Activated CD4-positive, alpha-beta T cell treated with anti-CD3 and anti-CD28 coated beads, Interleukin-2, amount 10 ng/mL, durations not matched to agents 7 days and 5 days (primary cell): Measurements from ENCODE around the gene ADGRG3. TPM values are rescaled to one million over a fixed set of nuclear protein-coding genes. Genes with fewer than 3 reads are reported as not detected.
A peak's percentile ranks its signal among the peaks of the same experiment; 100 is the strongest.

ENCODE experiments used
- CTCF ChIA-PET: fragments of 350-600 bp; sonication (Branson Sonifier 250); formaldehyde crosslinking; loops from one replicate; lab custom pipeline; 2021; ENCODE audit warnings: antibody characterized with exemption; lab: Charles Lee
- POLR2A ChIA-PET: fragments of 350-600 bp; sonication (Branson Sonifier 250); formaldehyde crosslinking; loops from one replicate; lab custom pipeline; 2021; ENCODE audit warnings: antibody characterized with exemption; lab: Charles Lee
- DNase-seq: peaks from one replicate; pipeline ENCODE4 v3.0.0-alpha.2; 2020
- H3K27ac Mint-ChIP-seq: one replicate; pipeline ENCODE4 v1.8.0; 2021; ENCODE audit warnings: mild to moderate bottlenecking, moderate library complexity, mixed read lengths
- H3K27me3 Mint-ChIP-seq: one replicate; pipeline ENCODE4 v1.8.0; 2021; ENCODE audit warnings: mixed read lengths
- H3K36me3 Mint-ChIP-seq: one replicate; pipeline ENCODE4 v1.8.0; 2021; ENCODE audit warnings: low read depth, mixed read lengths
- H3K4me1 Mint-ChIP-seq: one replicate; pipeline ENCODE4 v1.8.0; 2021; ENCODE audit warnings: mixed read lengths
- H3K4me3 Mint-ChIP-seq: one replicate; pipeline ENCODE4 v1.8.0; 2021; ENCODE audit warnings: mild to moderate bottlenecking, moderate library complexity, mixed read lengths
- H3K9me3 Mint-ChIP-seq: one replicate; pipeline ENCODE4 v1.8.0; 2021; ENCODE audit warnings: mixed read lengths
- total RNA-seq, 2 experiments: library from RNA; stranded (reverse); gene quantifications; one replicate each; pipeline ENCODE4 v1.2.3, GENCODE V29; 2021

The ADGRG3 gene
- total RNA-seq, 2 experiments from 2014 or later = not detected

DNA sequence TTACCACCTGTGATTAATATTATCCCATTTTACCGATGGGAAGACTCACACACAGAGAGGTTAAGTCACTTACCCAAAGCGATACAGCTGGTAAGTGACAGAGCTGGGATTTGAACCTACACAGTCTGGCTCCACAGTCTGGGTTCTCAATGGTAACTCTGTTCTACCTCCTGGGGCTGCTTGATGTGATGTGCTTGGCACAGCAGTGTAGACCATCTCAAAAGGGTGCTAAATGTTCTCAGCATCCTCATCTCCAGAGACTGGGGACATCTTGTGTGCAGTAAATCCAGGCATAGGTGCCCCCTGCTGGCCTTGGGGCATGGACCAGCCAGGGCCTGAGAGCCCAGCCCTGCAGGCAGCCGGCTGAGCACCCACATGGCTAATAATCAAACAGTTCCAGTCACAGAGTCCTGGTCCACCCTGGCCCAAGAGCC, 52.1 kb downstream of the ADGRG3 start:
- H3K4me1 Mint-ChIP-seq = no peaks in the 10 kb centered on the region
- peak; percentile 67 for DNase-seq
- no peaks in the 10 kb centered on the region for H3K9me3 Mint-ChIP-seq
- H3K4me3 Mint-ChIP-seq = no peak overlapping the region
- no peak overlapping the region for H3K27ac Mint-ChIP-seq
- POLR2A ChIA-PET = no interaction called here
- H3K36me3 Mint-ChIP-seq = no peaks in the 10 kb centered on the region
- CTCF ChIA-PET = no interaction called here
- H3K27me3 Mint-ChIP-seq = no peaks in the 10 kb centered on the region

GRCh38 chr16:57721356-57722209, 53.5 kb downstream of the ADGRG3 start:
- H3K36me3 Mint-ChIP-seq = no peaks in the 10 kb centered on the region
- H3K4me1 Mint-ChIP-seq = no peaks in the 10 kb centered on the region
- POLR2A ChIA-PET = no interaction called here
- CTCF ChIA-PET = interaction anchor here (0.8 kb wide), 1 partner anchor 9 kb away, joined by 3 read pairs; no protein-coding TSS in a partner anchor
- no peaks in the 10 kb centered on the region for H3K27me3 Mint-ChIP-seq
- H3K4me3 Mint-ChIP-seq = no peak overlapping the region
- no peak for DNase-seq
- no peak overlapping the region for H3K27ac Mint-ChIP-seq
- H3K9me3 Mint-ChIP-seq = no peaks in the 10 kb centered on the region

DNA sequence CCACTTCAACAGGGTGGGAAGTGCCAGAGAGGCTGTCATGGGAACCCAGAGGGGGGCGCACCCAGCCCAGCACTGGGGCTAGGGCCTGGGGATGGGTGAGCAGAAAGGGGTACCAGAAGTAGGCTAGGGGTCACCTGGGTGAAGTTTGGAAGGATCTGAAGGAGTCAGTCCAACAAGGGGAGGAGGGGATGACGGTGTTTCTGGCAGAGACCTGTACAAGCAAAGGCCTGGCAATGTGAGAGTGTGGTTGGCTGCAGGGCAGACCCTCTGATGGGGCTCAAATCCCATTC, 54.0 kb downstream of the ADGRG3 start:
- H3K27me3 Mint-ChIP-seq = no peaks in the 10 kb centered on the region
- H3K27ac Mint-ChIP-seq = no peak overlapping the region
- ChIA-PET CTCF (interaction anchor here (1.2 kb wide), 1 partner anchor 15 kb away, joined by 4 read pairs; no protein-coding TSS in a partner anchor), POLR2A (no interaction called here)
- no peaks in the 10 kb centered on the region for H3K9me3 Mint-ChIP-seq
- H3K36me3 Mint-ChIP-seq = no peaks in the 10 kb centered on the region
- no peaks in the 10 kb centered on the region for H3K4me1 Mint-ChIP-seq
- DNase-seq = no peak
- no peak overlapping the region for H3K4me3 Mint-ChIP-seq

DNA sequence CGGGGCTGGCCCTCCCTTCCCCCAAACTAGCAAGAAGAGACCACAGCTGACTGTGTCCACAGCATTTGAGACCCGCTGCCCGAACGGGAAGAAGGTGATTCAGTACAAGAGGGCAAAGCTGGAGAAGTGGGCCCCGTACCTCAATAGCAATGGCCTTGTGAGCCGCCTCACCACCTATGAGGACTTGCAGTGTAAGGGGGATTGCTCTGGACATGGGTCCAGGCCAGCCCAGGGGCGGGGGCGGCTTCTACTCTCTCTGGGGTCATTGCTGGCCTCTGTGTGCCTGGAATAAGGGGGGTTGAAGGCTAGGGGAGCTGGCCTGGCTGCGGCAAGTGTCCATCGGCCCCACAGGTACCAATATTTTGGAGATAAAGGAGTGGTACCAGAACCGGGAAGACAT, 54.5 kb downstream of the ADGRG3 start:
- no peak for DNase-seq
- Mint-ChIP-seq H3K27ac (no peak overlapping the region), H3K36me3 (no peaks in the 10 kb centered on the region), H3K27me3 (no peaks in the 10 kb centered on the region), H3K4me1 (no peaks in the 10 kb centered on the region), H3K4me3 (no peak overlapping the region), H3K9me3 (no peaks in the 10 kb centered on the region)
- ChIA-PET POLR2A (no interaction called here), CTCF (interaction anchor here (1.0 to 1.2 kb wide), 2 partner anchors 14 to 146 kb away, joined by 3 to 4 read pairs; no protein-coding TSS in a partner anchor)

DNA sequence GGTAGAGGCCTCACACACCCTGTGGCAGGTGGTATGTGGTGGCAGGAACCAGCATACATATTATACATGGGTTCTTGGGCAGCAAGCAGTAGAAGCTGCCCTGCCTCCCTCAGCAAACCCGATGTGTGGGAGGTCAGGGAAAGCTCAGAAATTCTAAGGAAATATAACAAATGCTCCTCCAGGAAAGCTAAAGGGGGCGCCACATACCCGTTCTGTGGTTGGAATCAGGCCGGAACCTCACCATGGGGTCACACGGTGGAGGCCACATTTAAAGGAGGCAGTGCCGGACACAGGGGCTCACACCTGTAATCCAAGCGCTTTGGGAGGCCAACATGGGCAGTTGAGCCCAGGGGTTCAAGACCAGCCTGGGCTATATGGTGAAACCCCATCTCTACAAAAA, 55.1 kb downstream of the ADGRG3 start:
- ChIA-PET CTCF (interaction anchor here (1.0 to 1.2 kb wide), 2 partner anchors 14 to 146 kb away, joined by 3 to 4 read pairs; no protein-coding TSS in a partner anchor), POLR2A (no interaction called here)
- no peak overlapping the region for H3K4me3 Mint-ChIP-seq
- no peaks in the 10 kb centered on the region for H3K36me3 Mint-ChIP-seq
- no peaks in the 10 kb centered on the region for H3K27me3 Mint-ChIP-seq
- no peaks in the 10 kb centered on the region for H3K9me3 Mint-ChIP-seq
- DNase-seq = no peak
- H3K4me1 Mint-ChIP-seq = no peaks in the 10 kb centered on the region
- H3K27ac Mint-ChIP-seq = no peak overlapping the region

- ChIA-PET POLR2A (no interaction called here), CTCF (no interaction called here)
- DNase-seq = no peak
- Mint-ChIP-seq H3K4me1 (no peaks in the 10 kb centered on the region), H3K27me3 (no peaks in the 10 kb centered on the region), H3K4me3 (no peak overlapping the region), H3K9me3 (no peaks in the 10 kb centered on the region), H3K27ac (no peak overlapping the region), H3K36me3 (no peaks in the 10 kb centered on the region)
These were observed 56.4 kb downstream of the ADGRG3 start for GRCh38 chr16:57724531-57724930.

DNA sequence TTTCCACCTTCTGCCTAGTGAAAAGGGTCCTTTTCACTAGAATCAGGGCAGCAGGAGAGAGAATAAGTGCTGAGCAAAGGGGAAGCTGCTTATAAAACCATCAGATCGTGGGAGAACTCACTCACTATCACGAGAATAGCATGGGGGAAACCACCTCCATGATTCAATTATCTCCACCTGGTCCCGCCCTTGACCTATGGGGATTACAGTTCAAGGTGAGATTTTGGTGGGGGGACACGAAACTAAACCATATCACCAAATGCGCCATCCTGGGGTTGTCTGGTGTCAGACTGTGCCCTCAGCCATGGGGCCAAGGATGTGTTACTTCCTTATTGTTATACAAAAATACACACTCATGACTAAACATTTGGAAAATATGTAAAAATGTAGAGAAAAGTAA, 57.0 kb downstream of the ADGRG3 start:
- Mint-ChIP-seq H3K4me3 (no peak overlapping the region), H3K27me3 (no peaks in the 10 kb centered on the region), H3K27ac (no peak overlapping the region), H3K4me1 (no peaks in the 10 kb centered on the region), H3K9me3 (no peaks in the 10 kb centered on the region), H3K36me3 (no peaks in the 10 kb centered on the region)
- POLR2A ChIA-PET = no interaction called here
- DNase-seq = no peak
- CTCF ChIA-PET = no interaction called here

DNA sequence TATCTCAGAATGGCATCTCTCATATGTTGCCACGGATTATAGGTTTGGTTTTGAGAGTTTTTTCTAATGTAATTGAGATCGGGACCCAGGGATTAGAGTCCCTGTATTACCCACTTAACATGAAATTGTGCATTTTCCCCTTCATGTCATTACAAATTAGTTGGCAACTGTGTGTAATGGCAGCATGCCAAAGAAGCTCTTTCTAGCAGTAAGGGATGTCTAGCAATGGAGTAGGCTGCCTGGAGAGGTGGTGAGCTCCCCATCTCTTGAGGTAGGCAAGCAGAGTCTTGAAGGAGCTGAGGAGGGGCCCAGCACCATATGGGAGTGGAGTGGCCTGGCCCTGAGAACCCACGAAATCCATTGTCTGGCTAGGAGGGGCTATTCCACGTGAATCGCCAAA, 57.4 kb downstream of the ADGRG3 start:
- H3K27me3 Mint-ChIP-seq = no peaks in the 10 kb centered on the region
- no peak overlapping the region for H3K27ac Mint-ChIP-seq
- H3K4me1 Mint-ChIP-seq = no peaks in the 10 kb centered on the region
- no peak overlapping the region for H3K4me3 Mint-ChIP-seq
- POLR2A ChIA-PET = interaction anchor here (0.7 kb wide), 1 partner anchor 23 kb away, joined by 4 read pairs; no protein-coding TSS in a partner anchor
- CTCF ChIA-PET = interaction anchor here (3.0 kb wide), 1 partner anchor 11 kb away, joined by 14 read pairs; the partner anchor contains the start of gene KATNB1
- DNase-seq = no peak
- H3K9me3 Mint-ChIP-seq = no peaks in the 10 kb centered on the region
- H3K36me3 Mint-ChIP-seq = no peaks in the 10 kb centered on the region

DNA sequence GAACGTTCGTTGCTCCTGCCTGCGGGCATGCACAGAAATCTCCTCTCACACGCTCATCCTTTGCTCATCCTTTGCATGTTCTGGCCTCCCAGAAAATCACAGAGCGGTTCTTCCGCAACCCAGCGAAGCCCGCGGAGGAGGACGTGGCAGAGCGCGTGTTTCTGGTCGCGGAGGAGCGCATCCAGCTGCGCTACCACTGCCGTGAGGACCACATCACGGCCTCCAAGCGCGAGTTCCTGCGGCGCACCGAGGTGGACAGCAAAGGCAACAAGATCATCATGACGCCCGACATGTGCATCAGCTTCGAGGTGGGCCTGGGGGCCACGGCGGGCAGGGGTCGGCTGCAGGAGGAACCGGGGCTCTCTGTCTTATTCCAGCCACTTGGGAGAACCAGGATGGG, 57.9 kb downstream of the ADGRG3 start:
- H3K4me3 Mint-ChIP-seq = no peak overlapping the region
- no peak for DNase-seq
- H3K27me3 Mint-ChIP-seq = no peaks in the 10 kb centered on the region
- H3K36me3 Mint-ChIP-seq = no peaks in the 10 kb centered on the region
- no peaks in the 10 kb centered on the region for H3K4me1 Mint-ChIP-seq
- H3K9me3 Mint-ChIP-seq = no peaks in the 10 kb centered on the region
- H3K27ac Mint-ChIP-seq = no peak overlapping the region
- POLR2A ChIA-PET = interaction anchor here (0.7 kb wide), 1 partner anchor 23 kb away, joined by 4 read pairs; no protein-coding TSS in a partner anchor
- CTCF ChIA-PET = interaction anchor here (0.6 to 3.0 kb wide), 3 partner anchors 10 to 365 kb away, joined by 3 to 14 read pairs (median 3); partner anchors contain the start of gene KATNB1

GRCh38 chr16:57726433-57726947, 58.4 kb downstream of the ADGRG3 start:
- H3K27ac Mint-ChIP-seq = no peak overlapping the region
- H3K27me3 Mint-ChIP-seq = no peaks in the 10 kb centered on the region
- DNase-seq = no peak
- ChIA-PET POLR2A (no interaction called here), CTCF (interaction anchor here (0.6 to 3.0 kb wide), 3 partner anchors 10 to 364 kb away, joined by 3 to 14 read pairs (median 3); partner anchors contain the start of gene KATNB1)
- no peaks in the 10 kb centered on the region for H3K4me1 Mint-ChIP-seq
- no peaks in the 10 kb centered on the region for H3K9me3 Mint-ChIP-seq
- H3K4me3 Mint-ChIP-seq = no peak overlapping the region
- H3K36me3 Mint-ChIP-seq = no peaks in the 10 kb centered on the region

- Mint-ChIP-seq H3K4me3 (no peak overlapping the region), H3K27me3 (no peaks in the 10 kb centered on the region), H3K27ac (no peak overlapping the region), H3K9me3 (peaks cover 5% of the 10 kb centered on the region), H3K4me1 (no peaks in the 10 kb centered on the region), H3K36me3 (peaks cover 2% of the 10 kb centered on the region)
- POLR2A ChIA-PET = no interaction called here
- CTCF ChIA-PET = interaction anchor here (3.0 kb wide), 1 partner anchor 8 kb away, joined by 14 read pairs; the partner anchor contains the start of gene KATNB1
- DNase-seq = no peak
These were observed 59.5 kb downstream of the ADGRG3 start for GRCh38 chr16:57727610-57728009.

DNA sequence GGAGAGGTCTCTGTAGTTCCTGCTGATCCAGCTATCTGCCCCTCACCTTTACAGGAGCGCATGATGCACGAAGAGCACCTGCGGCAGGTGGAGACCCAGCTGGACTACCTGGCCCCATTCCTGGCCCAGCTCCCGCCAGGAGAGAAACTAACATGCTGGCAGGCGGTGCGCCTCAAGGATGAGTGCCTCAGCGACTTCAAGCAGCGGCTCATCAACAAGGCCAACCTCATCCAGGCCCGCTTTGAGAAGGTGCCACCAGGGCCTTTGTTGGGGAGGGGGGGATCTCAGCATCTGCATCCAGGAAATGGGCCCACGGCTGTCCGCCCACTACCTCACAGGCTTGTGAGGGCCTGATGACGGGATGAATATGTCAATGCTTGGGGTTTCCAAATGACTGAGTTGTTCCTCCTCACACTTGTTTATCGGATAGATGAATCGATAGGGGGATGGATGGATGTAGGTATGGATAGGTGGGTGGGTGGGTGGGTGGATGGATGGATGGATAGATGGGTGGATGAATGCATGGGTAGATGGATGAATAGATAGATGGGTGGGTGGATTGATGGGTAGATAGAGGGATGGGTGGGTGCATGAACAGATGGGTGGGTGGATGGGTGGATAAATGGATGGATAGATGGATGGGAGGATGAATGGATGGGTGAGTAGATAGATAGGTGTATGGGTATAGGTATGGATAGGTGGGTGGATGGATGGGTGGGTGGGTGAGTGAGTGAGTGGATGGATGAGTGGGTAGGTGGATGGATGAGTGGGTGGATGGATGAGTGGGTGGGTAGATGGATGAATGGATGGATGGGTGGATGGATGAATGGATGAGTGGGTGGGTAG, 60.5 kb downstream of the ADGRG3 start:
- no peak for DNase-seq
- no peak overlapping the region for H3K4me3 Mint-ChIP-seq
- H3K9me3 Mint-ChIP-seq = peaks cover 14% of the 10 kb centered on the region
- H3K27me3 Mint-ChIP-seq = no peaks in the 10 kb centered on the region
- peaks cover 9% of the 10 kb centered on the region for H3K36me3 Mint-ChIP-seq
- H3K27ac Mint-ChIP-seq = no peak overlapping the region
- ChIA-PET POLR2A (no interaction called here), CTCF (interaction anchor here (3.0 kb wide), 1 partner anchor 8 kb away, joined by 14 read pairs; the partner anchor contains the start of gene KATNB1)
- H3K4me1 Mint-ChIP-seq = no peaks in the 10 kb centered on the region
